GM21723 (cell line): Measurements from ENCODE around the gene PAGE2.
"Not testable (repeated sequence)": the region's sequence is repeated elsewhere in the genome, so short reads cannot be mapped to it uniquely, and the experiment has no call there.

Source experiments
- ATAC-seq: cut with Tn5 transposase; IDR thresholded peaks from one replicate; pipeline ENCODE4 v1.9.1; 2021; ENCODE audit warnings: mild to moderate bottlenecking, moderate library complexity; ENCODE audit not compliant: unreplicated experiment

The PAGE2 gene

DNA sequence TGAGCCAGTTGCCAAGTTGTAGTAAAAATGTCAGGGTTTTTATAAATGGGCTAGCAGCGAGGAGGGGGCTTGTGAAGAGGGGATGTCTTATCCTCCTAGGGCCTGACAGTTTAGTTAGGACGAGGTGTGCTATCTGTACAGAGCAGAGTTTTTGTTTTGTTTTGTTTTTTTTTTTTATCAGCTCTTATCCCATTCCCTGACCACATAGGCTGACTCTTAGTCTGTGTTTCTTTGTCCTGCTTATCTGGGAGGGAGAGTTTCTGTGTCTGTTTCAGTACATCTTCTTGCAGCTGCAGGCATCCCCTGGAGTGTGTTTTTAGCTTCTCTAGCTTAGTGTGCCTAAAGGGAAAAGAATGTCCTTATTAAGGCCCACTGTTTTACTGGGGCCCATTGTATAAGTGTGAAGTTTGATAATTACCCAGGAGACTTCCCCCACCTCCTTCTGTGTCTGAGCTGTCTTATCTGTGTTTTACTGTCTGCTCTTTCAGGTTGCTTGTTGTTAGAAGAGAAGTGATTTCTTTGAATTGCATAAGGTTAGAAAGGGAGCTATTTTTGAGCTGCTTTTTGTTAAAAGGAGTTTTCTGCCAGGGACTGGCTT lies 32.0 kb downstream of the PAGE2 start:
- ATAC-seq = no peak

GRCh38 chrX:55123900-55124299 lies 35.1 kb downstream of the PAGE2 start:
- no peak for ATAC-seq

DNA sequence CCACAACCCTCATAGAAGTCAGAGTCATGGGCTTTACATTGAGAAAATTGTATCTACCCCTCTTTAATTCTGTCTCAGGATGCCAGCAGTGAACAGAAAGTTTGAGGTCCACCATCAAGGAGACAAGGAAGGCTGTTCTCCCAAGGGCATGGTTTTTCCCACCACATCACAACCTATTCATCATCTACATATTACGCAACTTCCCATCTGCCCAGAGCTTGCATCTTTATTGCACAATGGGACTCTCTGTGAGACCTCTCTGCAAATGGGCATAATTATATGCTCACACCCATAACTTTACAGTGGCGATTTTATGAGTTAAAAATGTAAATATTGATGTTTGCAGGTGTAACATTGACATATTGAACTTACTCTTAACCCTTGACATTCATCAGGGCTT lies 38.9 kb downstream of the PAGE2 start:
- ATAC-seq = no peak

- ATAC-seq = no peak
Observed at GRCh38 chrX:55129361-55129760, 40.5 kb downstream of the PAGE2 start.

GRCh38 chrX:55130481-55130880 lies 41.7 kb downstream of the PAGE2 start:
- no peak for ATAC-seq

DNA sequence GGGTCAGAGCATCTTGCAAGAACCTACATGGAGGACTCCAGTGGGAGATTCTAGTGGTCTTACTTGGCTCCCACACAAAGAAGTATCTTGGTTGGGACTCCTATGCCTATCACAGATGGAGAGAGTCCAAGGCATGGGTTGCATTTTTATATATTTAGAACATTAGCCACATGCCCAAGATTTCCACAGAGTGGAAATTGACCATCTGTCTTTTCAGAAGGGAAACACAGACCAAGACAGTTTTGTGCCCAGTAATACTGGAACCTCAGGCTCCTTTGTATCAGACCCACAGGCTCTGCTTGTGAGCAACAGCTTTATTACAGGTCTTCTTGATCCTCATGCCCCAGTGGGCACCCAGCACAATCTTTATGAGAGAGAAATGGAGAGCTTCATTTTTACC lies 43.6 kb downstream of the PAGE2 start:
- ATAC-seq = no peak

- ATAC-seq = no peak
Observed at GRCh38 chrX:55135171-55135570, 46.4 kb downstream of the PAGE2 start.

- not testable (repeated sequence) for ATAC-seq
Observed at GRCh38 chrX:55140800-55141199, 52.0 kb downstream of the PAGE2 start.
